GM12878 (cell line): ENCODE results near the gene NR6A1.

ENCODE experiments used
- RAD21 ChIP-seq: IDR thresholded peaks from 2 replicates; pipeline ENCODE4 v1.6.1; 2011; ENCODE audit warnings: mild to moderate bottlenecking, low read depth, low read length, moderate library complexity; ENCODE audit not compliant: insufficient read depth
- TF ChIP-seq, protein P1 (sequence below), 3 experiments: IDR thresholded peaks in 2 of 3; conservative IDR thresholded peaks in 1 of 3; 2 replicates each; pipeline ENCODE4 v1.5.1; 2011; ENCODE audit warnings: low read depth in 3 of 3, low read length in 3 of 3, mild to moderate bottlenecking in 3 of 3, control low read depth in 2 of 3, moderate library complexity in 2 of 3, inconsistent platforms in 1 of 3, mixed read lengths in 1 of 3; ENCODE audit not compliant: control insufficient read depth in 2 of 3, insufficient read depth in 1 of 3; ENCODE audit errors: extremely low read depth in 1 of 3
- TF ChIP-seq, protein P2 (sequence below): fragments of 450-650 bp; IDR thresholded peaks from 2 replicates; pipeline ENCODE4 v1.6.1; 2017; ENCODE audit warnings: mild to moderate bottlenecking, moderate library complexity

DNA sequence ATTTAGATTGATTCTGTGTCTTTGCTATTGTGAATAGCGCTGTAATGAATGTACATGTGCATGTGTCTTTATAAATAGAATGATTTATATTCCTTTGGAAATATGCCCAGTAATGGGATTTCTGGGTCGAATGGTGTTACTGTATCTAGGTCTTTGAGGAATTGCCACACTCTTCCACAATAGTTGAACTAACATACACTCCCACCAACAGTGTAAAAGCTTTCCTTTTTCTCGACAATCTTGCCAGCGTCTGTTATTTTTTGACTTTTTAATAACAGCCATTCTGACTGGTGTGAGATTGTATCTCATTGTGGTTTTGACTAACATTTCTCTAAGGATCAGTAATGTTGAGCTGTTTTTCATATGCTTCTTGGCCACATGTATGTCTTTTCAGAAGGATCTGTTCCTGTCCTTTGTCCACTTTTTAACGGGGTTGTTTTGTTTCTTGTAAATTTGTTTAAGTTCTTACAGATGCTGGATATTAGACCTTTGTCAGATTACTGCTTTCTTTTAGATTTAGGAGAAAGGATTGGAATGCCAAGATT, 139.0 kb downstream of the NR6A1 start:
- TF ChIP-seq RAD21, result no peak
- TF ChIP-seq, protein P1, sequence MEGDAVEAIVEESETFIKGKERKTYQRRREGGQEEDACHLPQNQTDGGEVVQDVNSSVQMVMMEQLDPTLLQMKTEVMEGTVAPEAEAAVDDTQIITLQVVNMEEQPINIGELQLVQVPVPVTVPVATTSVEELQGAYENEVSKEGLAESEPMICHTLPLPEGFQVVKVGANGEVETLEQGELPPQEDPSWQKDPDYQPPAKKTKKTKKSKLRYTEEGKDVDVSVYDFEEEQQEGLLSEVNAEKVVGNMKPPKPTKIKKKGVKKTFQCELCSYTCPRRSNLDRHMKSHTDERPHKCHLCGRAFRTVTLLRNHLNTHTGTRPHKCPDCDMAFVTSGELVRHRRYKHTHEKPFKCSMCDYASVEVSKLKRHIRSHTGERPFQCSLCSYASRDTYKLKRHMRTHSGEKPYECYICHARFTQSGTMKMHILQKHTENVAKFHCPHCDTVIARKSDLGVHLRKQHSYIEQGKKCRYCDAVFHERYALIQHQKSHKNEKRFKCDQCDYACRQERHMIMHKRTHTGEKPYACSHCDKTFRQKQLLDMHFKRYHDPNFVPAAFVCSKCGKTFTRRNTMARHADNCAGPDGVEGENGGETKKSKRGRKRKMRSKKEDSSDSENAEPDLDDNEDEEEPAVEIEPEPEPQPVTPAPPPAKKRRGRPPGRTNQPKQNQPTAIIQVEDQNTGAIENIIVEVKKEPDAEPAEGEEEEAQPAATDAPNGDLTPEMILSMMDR (IDR thresholded peaks at IDR 0.05 in 2 of 3, conservative IDR thresholded peaks at IDR 0.05 in 1 of 3; ENCODE audit: control insufficient read depth in 2 of 3, extremely low read depth in 1 of 3, insufficient read depth in 1 of 3, low read depth in 3 of 3, low read length in 3 of 3), result no peak
- TF ChIP-seq, protein P2, sequence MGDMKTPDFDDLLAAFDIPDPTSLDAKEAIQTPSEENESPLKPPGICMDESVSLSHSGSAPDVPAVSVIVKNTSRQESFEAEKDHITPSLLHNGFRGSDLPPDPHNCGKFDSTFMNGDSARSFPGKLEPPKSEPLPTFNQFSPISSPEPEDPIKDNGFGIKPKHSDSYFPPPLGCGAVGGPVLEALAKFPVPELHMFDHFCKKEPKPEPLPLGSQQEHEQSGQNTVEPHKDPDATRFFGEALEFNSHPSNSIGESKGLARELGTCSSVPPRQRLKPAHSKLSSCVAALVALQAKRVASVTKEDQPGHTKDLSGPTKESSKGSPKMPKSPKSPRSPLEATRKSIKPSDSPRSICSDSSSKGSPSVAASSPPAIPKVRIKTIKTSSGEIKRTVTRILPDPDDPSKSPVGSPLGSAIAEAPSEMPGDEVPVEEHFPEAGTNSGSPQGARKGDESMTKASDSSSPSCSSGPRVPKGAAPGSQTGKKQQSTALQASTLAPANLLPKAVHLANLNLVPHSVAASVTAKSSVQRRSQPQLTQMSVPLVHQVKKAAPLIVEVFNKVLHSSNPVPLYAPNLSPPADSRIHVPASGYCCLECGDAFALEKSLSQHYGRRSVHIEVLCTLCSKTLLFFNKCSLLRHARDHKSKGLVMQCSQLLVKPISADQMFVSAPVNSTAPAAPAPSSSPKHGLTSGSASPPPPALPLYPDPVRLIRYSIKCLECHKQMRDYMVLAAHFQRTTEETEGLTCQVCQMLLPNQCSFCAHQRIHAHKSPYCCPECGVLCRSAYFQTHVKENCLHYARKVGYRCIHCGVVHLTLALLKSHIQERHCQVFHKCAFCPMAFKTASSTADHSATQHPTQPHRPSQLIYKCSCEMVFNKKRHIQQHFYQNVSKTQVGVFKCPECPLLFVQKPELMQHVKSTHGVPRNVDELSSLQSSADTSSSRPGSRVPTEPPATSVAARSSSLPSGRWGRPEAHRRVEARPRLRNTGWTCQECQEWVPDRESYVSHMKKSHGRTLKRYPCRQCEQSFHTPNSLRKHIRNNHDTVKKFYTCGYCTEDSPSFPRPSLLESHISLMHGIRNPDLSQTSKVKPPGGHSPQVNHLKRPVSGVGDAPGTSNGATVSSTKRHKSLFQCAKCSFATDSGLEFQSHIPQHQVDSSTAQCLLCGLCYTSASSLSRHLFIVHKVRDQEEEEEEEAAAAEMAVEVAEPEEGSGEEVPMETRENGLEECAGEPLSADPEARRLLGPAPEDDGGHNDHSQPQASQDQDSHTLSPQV, result no peak
